Epithelial cell of esophagus (primary cell): Measurements from ENCODE around the gene LASP1NB.

Experiments used
- DNase-seq: peaks from one replicate; pipeline ENCODE4 v3.0.0; 2010; ENCODE audit warnings: low read depth
- H3K4me3 ChIP-seq: 2 replicates; pipeline ENCODE4 v1.5.1; 2011; ENCODE audit warnings: mild to moderate bottlenecking, low read length, control low read depth
- CTCF ChIP-seq: IDR thresholded peaks from 2 replicates; pipeline ENCODE4 v1.5.1; 2011; ENCODE audit warnings: low read depth, mild to moderate bottlenecking, low read length, control low read depth, inconsistent platforms; ENCODE audit not compliant: insufficient read depth; ENCODE audit errors: missing control alignments

LASP1NB gene

GRCh38 chr17:38890410-38890746, 35.0 kb upstream of the LASP1NB start:
- DNase-seq = no peak
- no peak overlapping the region for H3K4me3 ChIP-seq
- TF ChIP-seq CTCF = no peak

GRCh38 chr17:38891441-38891840, 34.0 kb upstream of the LASP1NB start:
- DNase-seq = no peak
- H3K4me3 ChIP-seq = no peak overlapping the region
- TF ChIP-seq CTCF = no peak

GRCh38 chr17:38892083-38892482, 33.3 kb upstream of the LASP1NB start:
- H3K4me3 ChIP-seq = no peak overlapping the region
- no peak for TF ChIP-seq CTCF
- no peak for DNase-seq

GRCh38 chr17:38892620-38893019, 32.8 kb upstream of the LASP1NB start:
- H3K4me3 ChIP-seq = no peak overlapping the region
- DNase-seq = no peak
- no peak for TF ChIP-seq CTCF

- no peak overlapping the region for H3K4me3 ChIP-seq
- TF ChIP-seq CTCF = no peak
- no peak for DNase-seq
Measured at GRCh38 chr17:38893113-38893512, 32.3 kb upstream of the LASP1NB start.

GRCh38 chr17:38893607-38894006, 31.8 kb upstream of the LASP1NB start:
- no peak overlapping the region for H3K4me3 ChIP-seq
- TF ChIP-seq CTCF = no peak
- DNase-seq = no peak

GRCh38 chr17:38894276-38894675, 31.1 kb upstream of the LASP1NB start:
- TF ChIP-seq CTCF = no peak
- no peak for DNase-seq
- H3K4me3 ChIP-seq = no peak overlapping the region
